ENCODE results near the gene TMEM86A. TPM values are rescaled to one million over a fixed set of nuclear protein-coding genes. Genes with fewer than 3 reads are reported as not detected.
"Not testable (repeated sequence)": the region's sequence is repeated elsewhere in the genome, so short reads cannot be mapped to it uniquely, and the experiment has no call there.

Gene TMEM86A
- total RNA-seq = 1 to 10 TPM; 5.4 to 6.1 TPM
- total RNA-seq = 1.6 to 6.6 reads per million in 2 donors

GRCh38 chr11:18698341-18699268 is at the start of gene TMEM86A:
TMEM86A (plus strand) TSS chr11:18698779; CDS start chr11:18698887, 108 bp downstream.
- Mint-ChIP-seq H3K27ac (peak within 1 kb of the TSS; percentile 83), H3K36me3 (ENCODE audit: low read depth) (no peaks in the 10 kb centered on the region), H3K27me3 (no peaks in the 10 kb centered on the region), H3K4me1 (peaks cover 20% of the 10 kb centered on the region), H3K4me3 (peak within 1 kb of the TSS; percentile 84)
- H3K9me3 ChIP-seq (ENCODE audit: control insufficient read depth, low read length, poor library complexity, severe bottlenecking) = no peaks in the 10 kb centered on the region
- ATAC-seq (peak; percentile 95), DNase-seq (peak; percentile 84 to 90 (median 89))

GRCh38 chr11:18650353-18650752 is 48.2 kb upstream of the TMEM86A start:
- H3K9me3 ChIP-seq (ENCODE audit: control insufficient read depth, low read length, poor library complexity, severe bottlenecking) = no peaks in the 10 kb centered on the region
- Mint-ChIP-seq H3K36me3 (ENCODE audit: low read depth) (no peaks in the 10 kb centered on the region), H3K4me3 (peak overlapping the region; percentile 25), H3K4me1 (peaks cover 12% of the 10 kb centered on the region), H3K27ac (peak overlapping the region; percentile 86), H3K27me3 (no peaks in the 10 kb centered on the region)
- ATAC-seq = no peak
- no peak for DNase-seq

GRCh38 chr11:18650859-18651557 is 47.6 kb upstream of the TMEM86A start:
- no peaks in the 10 kb centered on the region for H3K27me3 Mint-ChIP-seq
- peaks cover 12% of the 10 kb centered on the region for H3K4me1 Mint-ChIP-seq
- ATAC-seq = peak; percentile 79

GRCh38 chr11:18657673-18658072 is 40.9 kb upstream of the TMEM86A start:
- H3K9me3 ChIP-seq (ENCODE audit: control insufficient read depth, low read length, poor library complexity, severe bottlenecking) = no peaks in the 10 kb centered on the region
- H3K27me3 Mint-ChIP-seq = no peaks in the 10 kb centered on the region
- H3K27ac Mint-ChIP-seq = no peak overlapping the region
- H3K36me3 Mint-ChIP-seq (ENCODE audit: low read depth) = peaks cover 3% of the 10 kb centered on the region
- H3K4me3 Mint-ChIP-seq = no peak overlapping the region
- DNase-seq = no peak
- no peak for ATAC-seq
- peaks cover 2% of the 10 kb centered on the region for H3K4me1 Mint-ChIP-seq

More at GRCh38 chr11:18650859-18651557, 47.6 kb upstream of the TMEM86A start:
- Mint-ChIP-seq H3K4me3 (peak overlapping the region; percentile 25), H3K36me3 (ENCODE audit: low read depth) (no peaks in the 10 kb centered on the region), H3K27ac (peak overlapping the region; percentile 86)
- no peaks in the 10 kb centered on the region for H3K9me3 ChIP-seq (ENCODE audit: control insufficient read depth, low read length, poor library complexity, severe bottlenecking)
- DNase-seq = peak in 1 of 3 donors; percentile 21

GRCh38 chr11:18665353-18665872 is 33.2 kb upstream of the TMEM86A start:
- not testable (repeated sequence) for H3K27me3 Mint-ChIP-seq; H3K9me3 ChIP-seq (ENCODE audit: control insufficient read depth, low read length, poor library complexity, severe bottlenecking); DNase-seq; H3K36me3 Mint-ChIP-seq (ENCODE audit: low read depth)
- peak overlapping the region; percentile 79 for H3K4me3 Mint-ChIP-seq
- ATAC-seq = peak; percentile 73
- peak overlapping the region; percentile 86 for H3K27ac Mint-ChIP-seq
- H3K4me1 Mint-ChIP-seq = peaks cover 29% of the 10 kb centered on the region

GRCh38 chr11:18668131-18668530 is 30.4 kb upstream of the TMEM86A start:
- ATAC-seq = no peak
- H3K9me3 ChIP-seq (ENCODE audit: control insufficient read depth, low read length, poor library complexity, severe bottlenecking) = no peaks in the 10 kb centered on the region
- Mint-ChIP-seq H3K4me3 (no peak overlapping the region), H3K4me1 (peaks cover 40% of the 10 kb centered on the region), H3K36me3 (ENCODE audit: low read depth) (no peaks in the 10 kb centered on the region), H3K27me3 (no peaks in the 10 kb centered on the region), H3K27ac (peak overlapping the region; percentile 89)
- DNase-seq = no peak

- no peak for ATAC-seq
- no peaks in the 10 kb centered on the region for H3K9me3 ChIP-seq (ENCODE audit: control insufficient read depth, low read length, poor library complexity, severe bottlenecking)
- peak in 1 of 3 donors; percentile 13 for DNase-seq
- H3K27ac Mint-ChIP-seq = peak overlapping the region; percentile 89
- no peaks in the 10 kb centered on the region for H3K27me3 Mint-ChIP-seq
- H3K4me1 Mint-ChIP-seq = peaks cover 40% of the 10 kb centered on the region
- no peaks in the 10 kb centered on the region for H3K36me3 Mint-ChIP-seq (ENCODE audit: low read depth)
- peak overlapping the region; percentile 63 for H3K4me3 Mint-ChIP-seq
These were observed 29.4 kb upstream of the TMEM86A start for GRCh38 chr11:18669219-18669596.

- peak overlapping the region; percentile 63 for H3K4me3 Mint-ChIP-seq
- peak overlapping the region; percentile 89 for H3K27ac Mint-ChIP-seq
- DNase-seq (no peak), ATAC-seq (no peak)
- H3K27me3 Mint-ChIP-seq = no peaks in the 10 kb centered on the region
- no peaks in the 10 kb centered on the region for H3K9me3 ChIP-seq (ENCODE audit: control insufficient read depth, low read length, poor library complexity, severe bottlenecking)
- no peaks in the 10 kb centered on the region for H3K36me3 Mint-ChIP-seq (ENCODE audit: low read depth)
- peaks cover 40% of the 10 kb centered on the region for H3K4me1 Mint-ChIP-seq
These were observed 28.9 kb upstream of the TMEM86A start for GRCh38 chr11:18669711-18670110.

GRCh38 chr11:18671246-18671645 is 27.3 kb upstream of the TMEM86A start:
- Mint-ChIP-seq H3K4me3 (peak overlapping the region; percentile 10), H3K4me1 (peaks cover 37% of the 10 kb centered on the region), H3K27ac (peak overlapping the region; percentile 89), H3K27me3 (no peaks in the 10 kb centered on the region), H3K36me3 (ENCODE audit: low read depth) (no peaks in the 10 kb centered on the region)
- no peak for ATAC-seq
- DNase-seq = no peak
- no peaks in the 10 kb centered on the region for H3K9me3 ChIP-seq (ENCODE audit: control insufficient read depth, low read length, poor library complexity, severe bottlenecking)

- ATAC-seq = peak; percentile 99
- H3K4me1 Mint-ChIP-seq = peaks cover 32% of the 10 kb centered on the region
- H3K27ac Mint-ChIP-seq = peak overlapping the region; percentile 89
- DNase-seq = peak in 2 of 3 donors; percentile 9 to 22
- peak overlapping the region; percentile 88 for H3K4me3 Mint-ChIP-seq
- not testable (repeated sequence) for H3K27me3 Mint-ChIP-seq; H3K36me3 Mint-ChIP-seq (ENCODE audit: low read depth); H3K9me3 ChIP-seq (ENCODE audit: control insufficient read depth, low read length, poor library complexity, severe bottlenecking)
These were observed 26.4 kb upstream of the TMEM86A start for GRCh38 chr11:18672209-18672608.

- H3K9me3 ChIP-seq (ENCODE audit: control insufficient read depth, low read length, poor library complexity, severe bottlenecking) = no peaks in the 10 kb centered on the region
- Mint-ChIP-seq H3K4me3 (no peak overlapping the region), H3K27ac (no peak overlapping the region), H3K4me1 (peaks cover 9% of the 10 kb centered on the region), H3K36me3 (ENCODE audit: low read depth) (no peaks in the 10 kb centered on the region), H3K27me3 (no peaks in the 10 kb centered on the region)
- ATAC-seq = no peak
- DNase-seq = no peak
These were observed 21.8 kb upstream of the TMEM86A start for GRCh38 chr11:18676803-18677202.

- H3K36me3 Mint-ChIP-seq (ENCODE audit: low read depth) = no peaks in the 10 kb centered on the region
- no peak overlapping the region for H3K4me3 Mint-ChIP-seq
- no peak overlapping the region for H3K27ac Mint-ChIP-seq
- H3K4me1 Mint-ChIP-seq = peaks cover 5% of the 10 kb centered on the region
- DNase-seq = no peak
- H3K9me3 ChIP-seq (ENCODE audit: control insufficient read depth, low read length, poor library complexity, severe bottlenecking) = no peaks in the 10 kb centered on the region
- H3K27me3 Mint-ChIP-seq = no peaks in the 10 kb centered on the region
- ATAC-seq = peak; percentile 42
These were observed 21.0 kb upstream of the TMEM86A start for GRCh38 chr11:18677560-18677959.

GRCh38 chr11:18681949-18682348 is 16.6 kb upstream of the TMEM86A start:
- H3K27ac Mint-ChIP-seq; ATAC-seq; H3K4me1 Mint-ChIP-seq; H3K9me3 ChIP-seq (ENCODE audit: control insufficient read depth, low read length, poor library complexity, severe bottlenecking); H3K27me3 Mint-ChIP-seq; H3K4me3 Mint-ChIP-seq; H3K36me3 Mint-ChIP-seq (ENCODE audit: low read depth); DNase-seq: not testable (repeated sequence)

Data from T-helper 17 cell (primary cell).